Breast epithelium (tissue), 3 donors: Measurements from ENCODE around the gene NOP10.

Source experiments
- POLR2A ChIP-seq: fragments of 450-650 bp; IDR thresholded peaks from one replicate; pipeline ENCODE4 v1.6.1; 2016; ENCODE audit warnings: antibody characterized with exemption, mild to moderate bottlenecking, moderate library complexity
- POLR2AphosphoS5 ChIP-seq, 3 donors: sonication (generic); formaldehyde crosslinking; IDR thresholded peaks; one replicate each; pipeline ENCODE4 v1.6.1; 2017; ENCODE audit warnings: antibody characterized with exemption in 3 of 3
- TF ChIP-seq, protein P1 (sequence below), 3 donors: fragments of 450-650 bp; IDR thresholded peaks; one replicate each; pipeline ENCODE4 v1.5.1; 2016 to 2017; ENCODE audit warnings: antibody characterized with exemption in 3 of 3, mild to moderate bottlenecking in 3 of 3, moderate library complexity in 3 of 3

DNA sequence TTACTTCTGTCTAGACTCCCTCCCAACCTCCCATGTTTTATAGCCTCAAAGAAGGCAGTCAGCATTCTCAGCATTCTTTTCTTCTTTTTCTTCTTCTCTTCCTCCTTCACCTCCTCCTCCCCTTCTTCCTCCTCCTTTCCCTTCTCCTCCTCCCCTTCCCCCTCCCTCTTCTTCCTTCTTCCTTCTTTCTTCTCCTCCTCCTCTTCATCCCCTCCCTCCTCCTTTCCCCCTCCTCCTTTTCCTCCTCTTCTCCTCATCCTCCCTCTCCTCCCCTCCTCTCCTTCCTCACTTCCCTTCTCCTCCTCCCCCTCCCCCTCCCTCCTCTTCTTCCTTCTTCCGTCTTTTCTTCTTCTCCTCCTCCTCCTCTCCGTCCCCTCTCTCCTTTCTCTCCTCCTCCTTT lies 27.7 kb upstream of the NOP10 start:
- TF ChIP-seq, protein P1, sequence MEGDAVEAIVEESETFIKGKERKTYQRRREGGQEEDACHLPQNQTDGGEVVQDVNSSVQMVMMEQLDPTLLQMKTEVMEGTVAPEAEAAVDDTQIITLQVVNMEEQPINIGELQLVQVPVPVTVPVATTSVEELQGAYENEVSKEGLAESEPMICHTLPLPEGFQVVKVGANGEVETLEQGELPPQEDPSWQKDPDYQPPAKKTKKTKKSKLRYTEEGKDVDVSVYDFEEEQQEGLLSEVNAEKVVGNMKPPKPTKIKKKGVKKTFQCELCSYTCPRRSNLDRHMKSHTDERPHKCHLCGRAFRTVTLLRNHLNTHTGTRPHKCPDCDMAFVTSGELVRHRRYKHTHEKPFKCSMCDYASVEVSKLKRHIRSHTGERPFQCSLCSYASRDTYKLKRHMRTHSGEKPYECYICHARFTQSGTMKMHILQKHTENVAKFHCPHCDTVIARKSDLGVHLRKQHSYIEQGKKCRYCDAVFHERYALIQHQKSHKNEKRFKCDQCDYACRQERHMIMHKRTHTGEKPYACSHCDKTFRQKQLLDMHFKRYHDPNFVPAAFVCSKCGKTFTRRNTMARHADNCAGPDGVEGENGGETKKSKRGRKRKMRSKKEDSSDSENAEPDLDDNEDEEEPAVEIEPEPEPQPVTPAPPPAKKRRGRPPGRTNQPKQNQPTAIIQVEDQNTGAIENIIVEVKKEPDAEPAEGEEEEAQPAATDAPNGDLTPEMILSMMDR (IDR thresholded peaks at IDR 0.05) = no peak
- TF ChIP-seq POLR2A (no peak), POLR2AphosphoS5 (IDR thresholded peaks at IDR 0.05) (no peak)
